Activated B cell treated with CpG ODN at 0.5 μM for 24 hours (primary cell): ENCODE data around the gene BCAT1. TPM values are rescaled to one million over a fixed set of nuclear protein-coding genes. Genes with fewer than 3 reads are reported as not detected.
"Not testable (repeated sequence)": the region's sequence is repeated elsewhere in the genome, so short reads cannot be mapped to it uniquely, and the experiment has no call there.

Experiments
- ATAC-seq: fragments of 200-7000 bp; cut with Tn5 transposase; one replicate; pipeline ENCODE4 v1.10.0; 2021; ENCODE audit warnings: low read depth, mild to moderate bottlenecking, moderate library complexity
- CTCF ChIA-PET: fragments of 350-600 bp; sonication (Branson Sonifier 250); formaldehyde crosslinking; loops from one replicate; lab custom pipeline; 2021; ENCODE audit warnings: antibody characterized with exemption; lab: Charles Lee
- POLR2A ChIA-PET: fragments of 350-600 bp; sonication (Branson Sonifier 250); formaldehyde crosslinking; loops from one replicate; lab custom pipeline; 2021; ENCODE audit warnings: antibody characterized with exemption; lab: Charles Lee
- DNase-seq: peaks from one replicate; pipeline ENCODE4 v3.0.0; 2022
- H3K27ac Mint-ChIP-seq: one replicate; pipeline ENCODE4 v1.8.0; 2020; ENCODE audit warnings: mixed read lengths
- H3K27me3 Mint-ChIP-seq: one replicate; pipeline ENCODE4 v1.8.0; 2021; ENCODE audit warnings: mixed read lengths
- H3K36me3 Mint-ChIP-seq: one replicate; pipeline ENCODE4 v1.8.0; 2021; ENCODE audit warnings: low read depth, mixed read lengths
- H3K4me1 Mint-ChIP-seq: one replicate; pipeline ENCODE4 v1.8.0; 2021; ENCODE audit warnings: mixed read lengths
- H3K4me3 Mint-ChIP-seq: one replicate; pipeline ENCODE4 v1.8.0; 2020; ENCODE audit warnings: mild to moderate bottlenecking, mixed read lengths
- H3K9me3 Mint-ChIP-seq: one replicate; pipeline ENCODE4 v1.8.0; 2020; ENCODE audit warnings: mixed read lengths
- CTCF ChIP-seq: fragments of 200-600 bp; IDR thresholded peaks from one replicate; pipeline ENCODE4 v1.8.0; 2022; ENCODE audit warnings: antibody characterized with exemption, mild to moderate bottlenecking
- intact Hi-C: fragments of 100-400 bp; cut with micrococcal nuclease; formaldehyde crosslinking; loops from one replicate; pipeline ENCODE4 v1.15.1; 2024
- total RNA-seq: library from RNA; stranded (reverse); gene quantifications from 2 replicates; pipeline ENCODE4 v1.2.3, GENCODE V29; 2022

BCAT1 gene
- total RNA-seq, 1 donor from 2014 or later: 69.6 TPM

GRCh38 chr12:24945845-24946244 lies 3.1 kb downstream of the BCAT1 start:
- ATAC-seq (no peak), DNase-seq (no peak)
- Mint-ChIP-seq H3K4me3 (no peak overlapping the region), H3K4me1 (peaks cover 54% of the 10 kb centered on the region), H3K9me3 (no peaks in the 10 kb centered on the region), H3K27ac (peak overlapping the region; percentile 18), H3K27me3 (peaks cover 5% of the 10 kb centered on the region), H3K36me3 (peaks cover 9% of the 10 kb centered on the region)
- ChIA-PET CTCF (no interaction called here), POLR2A (interaction anchor here (0.6 kb wide), 1 partner anchor 18 kb away, joined by 7 read pairs; no protein-coding TSS in a partner anchor)
- intact Hi-C loops: loop anchor here (5.0 kb wide), 1 partner anchor 94 kb away; no protein-coding TSS in a partner anchor
- TF ChIP-seq CTCF: no peak

- Mint-ChIP-seq H3K27me3 (peaks cover 5% of the 10 kb centered on the region), H3K27ac (no peak overlapping the region), H3K4me3 (no peak overlapping the region), H3K9me3 (no peaks in the 10 kb centered on the region), H3K36me3 (peaks cover 9% of the 10 kb centered on the region), H3K4me1 (peaks cover 46% of the 10 kb centered on the region)
- DNase-seq (no peak), ATAC-seq (no peak)
- POLR2A ChIA-PET: no interaction called here
- intact Hi-C loops: loop anchor here (5.0 kb wide), 1 partner anchor 93 kb away; no protein-coding TSS in a partner anchor
- CTCF ChIA-PET: no interaction called here
- no peak for TF ChIP-seq CTCF
Measured at GRCh38 chr12:24945039-24945438, 3.9 kb downstream of the BCAT1 start.

GRCh38 chr12:24944601-24944975 lies 4.3 kb downstream of the BCAT1 start:
- peaks cover 9% of the 10 kb centered on the region for H3K36me3 Mint-ChIP-seq
- CTCF ChIA-PET: no interaction called here

GRCh38 chr12:24943947-24944600 lies 4.8 kb downstream of the BCAT1 start:
- H3K27ac Mint-ChIP-seq: no peak overlapping the region
- ATAC-seq: no peak
- no peak for DNase-seq
- POLR2A ChIA-PET: no interaction called here
- intact Hi-C loops: no loop called here
- H3K27me3 Mint-ChIP-seq: peaks cover 5% of the 10 kb centered on the region
- CTCF ChIA-PET: interaction anchor here (0.6 kb wide), 1 partner anchor 24 kb away, joined by 3 read pairs; no protein-coding TSS in a partner anchor
- H3K9me3 Mint-ChIP-seq: no peaks in the 10 kb centered on the region
- peaks cover 9% of the 10 kb centered on the region for H3K36me3 Mint-ChIP-seq
- no peak overlapping the region for H3K4me3 Mint-ChIP-seq
- no peak for TF ChIP-seq CTCF
- H3K4me1 Mint-ChIP-seq: peaks cover 39% of the 10 kb centered on the region

More at GRCh38 chr12:24944601-24944975, 4.3 kb downstream of the BCAT1 start:
- DNase-seq (no peak), ATAC-seq (no peak)
- H3K9me3 Mint-ChIP-seq: no peaks in the 10 kb centered on the region
- H3K27me3 Mint-ChIP-seq: peaks cover 5% of the 10 kb centered on the region
- no peak for TF ChIP-seq CTCF
- H3K4me1 Mint-ChIP-seq: peaks cover 44% of the 10 kb centered on the region
- no peak overlapping the region for H3K4me3 Mint-ChIP-seq
- intact Hi-C loops: no loop called here
- POLR2A ChIA-PET: no interaction called here
- no peak overlapping the region for H3K27ac Mint-ChIP-seq

- CTCF ChIA-PET: no interaction called here
- intact Hi-C loops: no loop called here
- POLR2A ChIA-PET: no interaction called here
- DNase-seq (no peak), ATAC-seq (no peak)
- Mint-ChIP-seq H3K27ac (no peak overlapping the region), H3K9me3 (no peaks in the 10 kb centered on the region), H3K27me3 (no peaks in the 10 kb centered on the region), H3K36me3 (no peaks in the 10 kb centered on the region), H3K4me3 (no peak overlapping the region), H3K4me1 (peaks cover 6% of the 10 kb centered on the region)
- TF ChIP-seq CTCF: no peak
Measured at GRCh38 chr12:24940157-24940556, 8.7 kb downstream of the BCAT1 start.

GRCh38 chr12:24939551-24939950 lies 9.3 kb downstream of the BCAT1 start:
- H3K4me1 Mint-ChIP-seq, H3K9me3 Mint-ChIP-seq, CTCF ChIA-PET, ATAC-seq, H3K36me3 Mint-ChIP-seq, DNase-seq, H3K27ac Mint-ChIP-seq, POLR2A ChIA-PET, H3K27me3 Mint-ChIP-seq, H3K4me3 Mint-ChIP-seq: not testable (repeated sequence)
- intact Hi-C loops: loop anchor here (1.0 kb wide), 1 partner anchor 9 kb away; no protein-coding TSS in a partner anchor
